ENCODE data around the gene DDX19B. TPM values are rescaled to one million over a fixed set of nuclear protein-coding genes. Genes with fewer than 3 reads are reported as not detected.

The DDX19B gene
- total and polyA plus RNA-seq, 9 of the 15 experiments (the other 6 are each of a cell fraction or from before 2014, with no cell fraction given), result 7.0 to 32.9 (median 19.3) TPM

- TF ChIP-seq ZNF318 (IDR thresholded peaks at IDR 0.05; ENCODE audit: borderline replicate concordance in 1 of 2, low read depth in 1 of 2), result no peak
- peak in 1 of 2 experiments; percentile 86; a peak in 2 of 3 replicates for TF ChIP-seq CBX3 (IDR thresholded peaks at IDR 0.05; ENCODE audit: borderline replicate concordance in 1 of 2, low read length in 2 of 2)
- TF ChIP-seq SP2 (IDR thresholded peaks at IDR 0.05; ENCODE audit: extremely low read depth, low read depth, low read length, poor library complexity, severe bottlenecking), result peak; percentile 74
- TF ChIP-seq CREB3 (tag; conservative IDR thresholded peaks at IDR 0.05; ENCODE audit: low read depth), result no peak
- TF ChIP-seq TCF3 (CRISPR knock-in tag; IDR thresholded peaks at IDR 0.05), result peak; percentile 53
- 0 out of 2 replicates have a peak, but pooled peaks have one; percentile 23 for TF ChIP-seq CREB3L1 (IDR thresholded peaks at IDR 0.05; ENCODE audit: borderline replicate concordance, low read depth)
- TF ChIP-seq UBTF (IDR thresholded peaks at IDR 0.05; ENCODE audit: borderline replicate concordance in 1 of 2, low read depth in 2 of 2, low read length in 2 of 2), result peak in 1 of 2 experiments; percentile 66; a peak in 3 of 4 replicates
- peak; percentile 80; the same call in 1 of the 2 replicates for TF ChIP-seq TOE1 (IDR thresholded peaks at IDR 0.05; ENCODE audit: borderline replicate concordance)
- 0 out of 2 replicates have a peak, but pooled peaks have one; percentile 38 for TF ChIP-seq TOE1 (CRISPR knock-in tag; IDR thresholded peaks at IDR 0.05; ENCODE audit: borderline replicate concordance, low read depth)
Observed at GRCh38 chr16:70251629-70252354, 47.2 kb upstream of the DDX19B start, which contains the start of gene EXOSC6 (continued).

Data from K562 (cell line).